ENCODE data around the gene PTPRQ. TPM values are rescaled to one million over a fixed set of nuclear protein-coding genes. Genes with fewer than 3 reads are reported as not detected.
A peak's percentile ranks its signal among the peaks of the same experiment; 100 is the strongest.
"Not testable (repeated sequence)": the region's sequence is repeated elsewhere in the genome, so short reads cannot be mapped to it uniquely, and the experiment has no call there.

Gene PTPRQ
- total and polyA plus RNA-seq, 2 experiments from 2014 or later: 0.11 to 0.18 TPM

- Histone ChIP-seq H3K27me3 (replicated peaks; ENCODE audit: insufficient read depth) (no peaks in the 10 kb centered on the region), H3K79me2 (ENCODE audit: insufficient read depth) (no peaks in the 10 kb centered on the region), H3K36me3 (ENCODE audit: low read depth) (no peaks in the 10 kb centered on the region), H3K27ac (no peak overlapping the region), H3K9ac (no peak overlapping the region), H3K9me2 (ENCODE audit: insufficient read depth) (no peaks in the 10 kb centered on the region), H4K20me1 (ENCODE audit: insufficient read depth) (no peaks in the 10 kb centered on the region), H3K4me2 (ENCODE audit: unreplicated experiment) (no peak overlapping the region), H3K4me1 (ENCODE audit: insufficient read depth) (peaks cover 25% of the 10 kb centered on the region), H3F3A (ENCODE audit: insufficient read depth) (peaks cover 13% of the 10 kb centered on the region), H3K4me3 (no peak overlapping the region), H3K9me3 (ENCODE audit: low read depth) (no peaks in the 10 kb centered on the region), H2AFZ (no peak overlapping the region)
- in situ Hi-C loops (cut with MboI): no loop called here
- WGBS, 2 experiments (ENCODE audit: low coverage in 1 of 2, low lambda C conversion rate in 2 of 2, missing lambda C conversion rate in 2 of 2): 88 to 95% methylated on average over 1 of the region's 1 CpG
- DNase-seq: no peak
- TF ChIP-seq EZH2phosphoT487 (IDR thresholded peaks at IDR 0.05; ENCODE audit: insufficient read depth, low read depth) (no peak), EZH2 (IDR thresholded peaks at IDR 0.05; ENCODE audit: insufficient read depth, poor library complexity, severe bottlenecking) (no peak)
Observed at GRCh38 chr12:80470403-80470802, 26.4 kb downstream of the PTPRQ start.

- H3K4me3 ChIP-seq: no peak overlapping the region
- H3K36me3 ChIP-seq (ENCODE audit: low read depth): no peaks in the 10 kb centered on the region
- H3K27ac ChIP-seq: no peak overlapping the region
- no peaks in the 10 kb centered on the region for H3K79me2 ChIP-seq (ENCODE audit: insufficient read depth)
- H2AFZ ChIP-seq: peak overlapping the region; percentile 75
- peak overlapping the region; percentile 11 for H3K4me2 ChIP-seq (ENCODE audit: unreplicated experiment)
- in situ Hi-C loops (cut with MboI): no loop called here
- TF ChIP-seq EZH2 (IDR thresholded peaks at IDR 0.05; ENCODE audit: insufficient read depth, poor library complexity, severe bottlenecking) (no peak), EZH2phosphoT487 (IDR thresholded peaks at IDR 0.05; ENCODE audit: insufficient read depth, low read depth) (no peak)
- H3K9ac ChIP-seq: no peak overlapping the region
- DNase-seq: no peak
- H3K4me1 ChIP-seq (ENCODE audit: insufficient read depth): peaks cover 25% of the 10 kb centered on the region
- no peaks in the 10 kb centered on the region for H3K27me3 ChIP-seq (replicated peaks; ENCODE audit: insufficient read depth)
- H3F3A ChIP-seq (ENCODE audit: insufficient read depth): peaks cover 13% of the 10 kb centered on the region
- no peaks in the 10 kb centered on the region for H4K20me1 ChIP-seq (ENCODE audit: insufficient read depth)
- H3K9me3 ChIP-seq (ENCODE audit: low read depth): no peaks in the 10 kb centered on the region
- H3K9me2 ChIP-seq (ENCODE audit: insufficient read depth): no peaks in the 10 kb centered on the region
Observed at GRCh38 chr12:80472236-80472635, 28.2 kb downstream of the PTPRQ start.

GRCh38 chr12:80472911-80473500 is 29.0 kb downstream of the PTPRQ start:
- no peaks in the 10 kb centered on the region for H3K9me3 ChIP-seq (ENCODE audit: low read depth)
- in situ Hi-C loops (cut with MboI): no loop called here
- peak overlapping the region; percentile 50 for H3K4me2 ChIP-seq (ENCODE audit: unreplicated experiment)
- DNase-seq: peak; percentile 69
- 0% methylated on average over 4 of the region's 4 CpGs for WGBS, 2 experiments (ENCODE audit: low coverage in 1 of 2, low lambda C conversion rate in 2 of 2, missing lambda C conversion rate in 2 of 2)
- H3K27me3 ChIP-seq (replicated peaks; ENCODE audit: insufficient read depth): no peaks in the 10 kb centered on the region
- no peak overlapping the region for H3K27ac ChIP-seq
- H3K79me2 ChIP-seq (ENCODE audit: insufficient read depth): no peaks in the 10 kb centered on the region
- H3K4me1 ChIP-seq (ENCODE audit: insufficient read depth): peaks cover 25% of the 10 kb centered on the region
- H3K9me2 ChIP-seq (ENCODE audit: insufficient read depth): no peaks in the 10 kb centered on the region
- H3F3A ChIP-seq (ENCODE audit: insufficient read depth): peaks cover 13% of the 10 kb centered on the region
- TF ChIP-seq EZH2 (IDR thresholded peaks at IDR 0.05; ENCODE audit: insufficient read depth, poor library complexity, severe bottlenecking) (no peak), EZH2phosphoT487 (IDR thresholded peaks at IDR 0.05; ENCODE audit: insufficient read depth, low read depth) (no peak)
- no peak overlapping the region for H3K4me3 ChIP-seq
- H3K36me3 ChIP-seq (ENCODE audit: low read depth): no peaks in the 10 kb centered on the region
- H2AFZ ChIP-seq: peak overlapping the region; percentile 75
- H3K9ac ChIP-seq: 0 out of 2 replicates have a peak overlapping the region, but pooled peaks have one; percentile 4
- no peaks in the 10 kb centered on the region for H4K20me1 ChIP-seq (ENCODE audit: insufficient read depth)

GRCh38 chr12:80477521-80478145 is 33.6 kb downstream of the PTPRQ start:
- H3K79me2 ChIP-seq (ENCODE audit: insufficient read depth); H2AFZ ChIP-seq; in situ Hi-C loops (cut with MboI): not testable (repeated sequence)

More at GRCh38 chr12:80477521-80478145, 33.6 kb downstream of the PTPRQ start:
- not testable (repeated sequence) for H3F3A ChIP-seq (ENCODE audit: insufficient read depth); H3K36me3 ChIP-seq (ENCODE audit: low read depth); H3K27me3 ChIP-seq (replicated peaks; ENCODE audit: insufficient read depth); H3K9ac ChIP-seq; H4K20me1 ChIP-seq (ENCODE audit: insufficient read depth); H3K4me2 ChIP-seq (ENCODE audit: unreplicated experiment); H3K9me3 ChIP-seq (ENCODE audit: low read depth); H3K9me2 ChIP-seq (ENCODE audit: insufficient read depth); H3K4me3 ChIP-seq; DNase-seq; H3K27ac ChIP-seq
- 97% methylated on average over 18 to 31 of the region's 31 CpGs for WGBS, 2 experiments (ENCODE audit: low coverage in 1 of 2, low lambda C conversion rate in 2 of 2, missing lambda C conversion rate in 2 of 2)
- peaks cover 13% of the 10 kb centered on the region for H3K4me1 ChIP-seq (ENCODE audit: insufficient read depth)

All from GM23248 (cell line).